Prostate gland (tissue), 2 donors: ENCODE results near the gene DDX51.

Source experiments
- POLR2A ChIP-seq: fragments of 450-650 bp; IDR thresholded peaks from one replicate; pipeline ENCODE4 v1.6.1; 2016; ENCODE audit warnings: antibody characterized with exemption, mild to moderate bottlenecking
- POLR2AphosphoS5 ChIP-seq: sonication (generic); formaldehyde crosslinking; IDR thresholded peaks from one replicate; pipeline ENCODE4 v1.6.1; 2017; ENCODE audit warnings: antibody characterized with exemption
- TF ChIP-seq, protein P1 (sequence below), 4 experiments: fragments of 200-600 bp in 2 of 4; fragments of 450-650 bp in 2 of 4; sonication (generic) in 2 of 4; IDR thresholded peaks; 1 replicate in 3 of 4; 2 replicates in 1 of 4; pipeline ENCODE4 v1.5.1; 2016 to 2019; ENCODE audit warnings: antibody characterized with exemption in 4 of 4, mild to moderate bottlenecking in 2 of 4, moderate library complexity in 2 of 4

GRCh38 chr12:132140918-132141841 is 2.9 kb downstream of the DDX51 start:
- TF ChIP-seq, protein P1, sequence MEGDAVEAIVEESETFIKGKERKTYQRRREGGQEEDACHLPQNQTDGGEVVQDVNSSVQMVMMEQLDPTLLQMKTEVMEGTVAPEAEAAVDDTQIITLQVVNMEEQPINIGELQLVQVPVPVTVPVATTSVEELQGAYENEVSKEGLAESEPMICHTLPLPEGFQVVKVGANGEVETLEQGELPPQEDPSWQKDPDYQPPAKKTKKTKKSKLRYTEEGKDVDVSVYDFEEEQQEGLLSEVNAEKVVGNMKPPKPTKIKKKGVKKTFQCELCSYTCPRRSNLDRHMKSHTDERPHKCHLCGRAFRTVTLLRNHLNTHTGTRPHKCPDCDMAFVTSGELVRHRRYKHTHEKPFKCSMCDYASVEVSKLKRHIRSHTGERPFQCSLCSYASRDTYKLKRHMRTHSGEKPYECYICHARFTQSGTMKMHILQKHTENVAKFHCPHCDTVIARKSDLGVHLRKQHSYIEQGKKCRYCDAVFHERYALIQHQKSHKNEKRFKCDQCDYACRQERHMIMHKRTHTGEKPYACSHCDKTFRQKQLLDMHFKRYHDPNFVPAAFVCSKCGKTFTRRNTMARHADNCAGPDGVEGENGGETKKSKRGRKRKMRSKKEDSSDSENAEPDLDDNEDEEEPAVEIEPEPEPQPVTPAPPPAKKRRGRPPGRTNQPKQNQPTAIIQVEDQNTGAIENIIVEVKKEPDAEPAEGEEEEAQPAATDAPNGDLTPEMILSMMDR (IDR thresholded peaks at IDR 0.05) = no peak
- TF ChIP-seq POLR2A (no peak), POLR2AphosphoS5 (no peak)
